Endothelial cell of umbilical vein (primary cell): ENCODE data around the gene ARL10. TPM values are rescaled to one million over a fixed set of nuclear protein-coding genes. Genes with fewer than 3 reads are reported as not detected.

Experiments used
- BruUV-seq: library from RNA; stranded (reverse); fragments of 400-500 nt; replicated peaks from 2 replicates; lab custom pipeline; 2021; lab: Mats Ljungman, UMichigan
- CTCF ChIA-PET: fragments of 300-600, 350-600 bp; sonication (Branson Sonifier 250); formaldehyde crosslinking; loops from one replicate; lab custom pipeline; 2021; ENCODE audit warnings: antibody characterized with exemption, inconsistent platforms; lab: Charles Lee
- POLR2A ChIA-PET: fragments of 300-600, 350-600 bp; sonication (Branson Sonifier 250); formaldehyde crosslinking; loops from one replicate; lab custom pipeline; 2021; ENCODE audit warnings: antibody characterized with exemption, inconsistent platforms; lab: Charles Lee
- DNase-seq: peaks from one replicate; pipeline ENCODE4 v3.0.0-alpha.2; 2011; ENCODE audit warnings: low read depth, low spot score
- FAIRE-seq: peaks from 2 replicates; lab custom pipeline; 2011; peaks lifted over from hg19 to GRCh38; lab: Jason Lieb, UNC
- H2AFZ ChIP-seq: 2 replicates; pipeline ENCODE4 v1.6.0; 2012; ENCODE audit warnings: low read depth, low read length, control low read depth, inconsistent platforms
- H3K27ac ChIP-seq: 2 replicates; pipeline ENCODE4 v1.5.1; 2011; ENCODE audit warnings: low read depth, mild to moderate bottlenecking, control low read depth, low read length, moderate library complexity; ENCODE audit not compliant: insufficient read depth
- H3K27me3 ChIP-seq, 2 experiments: 2 replicates each; pipeline versions ENCODE4 v1.6.0 to v1.6.1; 2011; ENCODE audit warnings: low read length in 2 of 2, mixed read lengths in 1 of 2; ENCODE audit not compliant: control insufficient read depth in 2 of 2, insufficient read depth in 2 of 2
- H3K36me3 ChIP-seq, 2 experiments: 2 replicates in 1 of 2; 3 replicates in 1 of 2; pipeline ENCODE4 v1.5.1; 2011; ENCODE audit warnings: low read length in 2 of 2, mild to moderate bottlenecking in 1 of 2, moderate library complexity in 1 of 2; ENCODE audit not compliant: control insufficient read depth in 2 of 2, insufficient read depth in 2 of 2; ENCODE audit errors: extremely low read depth in 1 of 2
- H3K4me1 ChIP-seq: 3 replicates; pipeline ENCODE4 v1.5.1; 2011; ENCODE audit warnings: mild to moderate bottlenecking, low read length; ENCODE audit not compliant: control insufficient read depth, insufficient read depth; ENCODE audit errors: extremely low read depth
- H3K4me2 ChIP-seq: 2 replicates; pipeline ENCODE4 v1.6.1; 2011; ENCODE audit warnings: low read length, control low read depth, mixed read lengths; ENCODE audit not compliant: insufficient read depth
- H3K4me3 ChIP-seq, 3 experiments: fragments of 200-600 bp in 1 of 3; sonication (generic), shearing (Covaris generic) in 1 of 3; replicated peaks in 1 of 3; 2 replicates each; pipeline ENCODE4 v1.5.1; 2011 to 2016; ENCODE audit warnings: control low read depth in 3 of 3, low read length in 3 of 3, mild to moderate bottlenecking in 2 of 3, inconsistent platforms in 1 of 3, low read depth in 1 of 3, moderate library complexity in 1 of 3; ENCODE audit not compliant: insufficient read depth in 1 of 3
- H3K79me2 ChIP-seq: 2 replicates; pipeline ENCODE4 v1.6.0; 2012; ENCODE audit warnings: low read length, inconsistent platforms; ENCODE audit not compliant: control insufficient read depth, insufficient read depth
- H3K9ac ChIP-seq: replicated peaks from 2 replicates; pipeline ENCODE3; 2011; ENCODE audit warnings: low read length, control low read depth; ENCODE audit not compliant: insufficient read depth; ENCODE audit errors: extremely low read depth
- H3K9me1 ChIP-seq: replicated peaks from 3 replicates; pipeline ENCODE4 v1.6.0; 2011; ENCODE audit warnings: mild to moderate bottlenecking, low read length; ENCODE audit not compliant: control insufficient read depth, insufficient read depth; ENCODE audit errors: extremely low read depth
- H3K9me3 ChIP-seq: replicated peaks from 2 replicates; pipeline ENCODE4 v1.5.1; 2012; ENCODE audit warnings: low read length, inconsistent platforms; ENCODE audit not compliant: control insufficient read depth, insufficient read depth
- H4K20me1 ChIP-seq: replicated peaks from 2 replicates; pipeline ENCODE3; 2011; ENCODE audit warnings: mild to moderate bottlenecking, low read length; ENCODE audit not compliant: control insufficient read depth, insufficient read depth; ENCODE audit errors: extremely low read depth
- EZH2 ChIP-seq: IDR thresholded peaks from 2 replicates; pipeline ENCODE4 v1.6.1; 2012; ENCODE audit warnings: borderline replicate concordance, low read depth, mild to moderate bottlenecking, moderate library complexity, low read length, inconsistent platforms; ENCODE audit not compliant: severe bottlenecking
- FOS ChIP-seq: IDR thresholded peaks from 2 replicates; pipeline ENCODE4 v1.6.1; 2011; ENCODE audit warnings: mild to moderate bottlenecking, low read length, moderate library complexity, borderline replicate concordance; ENCODE audit not compliant: insufficient read depth
- GATA2 ChIP-seq: IDR thresholded peaks from 2 replicates; pipeline ENCODE4 v1.7.0; 2011; ENCODE audit warnings: low read depth, mild to moderate bottlenecking, moderate library complexity, mixed read lengths, low read length; ENCODE audit not compliant: insufficient read length, insufficient read depth
- JUN ChIP-seq: IDR thresholded peaks from 2 replicates; pipeline ENCODE4 v1.6.1; 2011; ENCODE audit warnings: borderline replicate concordance, low read depth; ENCODE audit not compliant: insufficient read length, insufficient read depth
- MYC ChIP-seq: IDR thresholded peaks from one replicate; pipeline ENCODE4 v1.6.1; 2011; ENCODE audit warnings: mild to moderate bottlenecking, low read depth, low read length
- POLR2A ChIP-seq: IDR thresholded peaks from 2 replicates; pipeline ENCODE4 v1.6.1; 2012; ENCODE audit warnings: low read depth, mild to moderate bottlenecking, control low read depth, low read length
- POLR2AphosphoS5 ChIP-seq: IDR thresholded peaks from 2 replicates; pipeline ENCODE4 v1.6.1; 2012; ENCODE audit warnings: low read depth, mild to moderate bottlenecking, control low read depth, low read length, moderate library complexity; ENCODE audit not compliant: insufficient read depth
- dilution Hi-C: fragments of 300-500 bp; cut with MboI; formaldehyde crosslinking; loops from one replicate; pipeline ENCODE4 v1.15.0; 2019; ENCODE audit warnings: low sequenced_read_pairs; ENCODE audit not compliant: extremely low pct_ligation_motif_present
- intact Hi-C: fragments of 100-400 bp; cut with micrococcal nuclease; formaldehyde crosslinking; loops from one replicate; pipeline ENCODE4 v1.10.0; 2022
- polyA plus RNA-seq, 4 experiments: library from polyadenylated mRNA; depleted of rRNA in 3 of 4; stranded (reverse) in 3 of 4; unstranded in 1 of 4; fragments of >200 nt; gene quantifications; 2 replicates each; pipeline versions ENCODE4 v1.2.1 to v1.2.3, GENCODE V29; 2011 to 2012; ENCODE audit warnings: missing spikeins in 1 of 4
- total RNA-seq: library from RNA; stranded (reverse); gene quantifications from 2 replicates; pipeline ENCODE4 v1.2.3, GENCODE V29; 2021
- TF ChIP-seq, protein P1 (sequence below): IDR thresholded peaks from 2 replicates; pipeline ENCODE4 v1.6.1; 2011; ENCODE audit not compliant: insufficient read depth, insufficient read length
- TF ChIP-seq, protein P2 (sequence below), 2 donors: IDR thresholded peaks; 1 replicate in 1 of 2; 2 replicates in 1 of 2; pipeline ENCODE4 v1.5.1; 2011; ENCODE audit warnings: low read length in 2 of 2, mild to moderate bottlenecking in 2 of 2, moderate library complexity in 2 of 2, control low read depth in 1 of 2, inconsistent platforms in 1 of 2, low read depth in 1 of 2; ENCODE audit not compliant: insufficient read depth in 1 of 2; ENCODE audit errors: extremely low read depth in 1 of 2

ARL10 gene
- total and polyA plus RNA-seq, 2 donors (not counting 3 experiments of a cell fraction or from before 2014, with no cell fraction given): 7.7 to 20.7 TPM

DNA sequence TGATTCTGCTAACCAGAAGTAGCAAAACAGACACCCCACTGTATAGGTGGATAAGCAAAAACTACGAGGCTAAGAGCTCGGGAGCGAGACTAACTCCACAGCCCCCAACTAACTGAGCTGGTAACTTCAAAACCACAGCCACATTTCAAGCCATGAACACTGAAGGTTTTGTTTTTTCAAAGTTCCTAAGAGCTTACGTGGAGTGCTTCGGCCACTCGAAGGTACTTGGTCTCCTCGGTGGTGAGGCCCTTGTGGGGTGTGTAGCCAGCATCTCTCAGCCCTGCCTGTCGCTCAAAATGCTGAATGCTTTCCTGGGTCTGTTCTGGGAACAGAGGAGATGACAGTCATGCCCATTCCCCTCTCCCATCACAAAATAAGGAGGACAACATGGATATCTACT is 14.9 kb upstream of the ARL10 start:
- Histone ChIP-seq H3K4me3 (no peak overlapping the region), H3K9me1 (no peaks in the 10 kb centered on the region), H3K9ac (no peak overlapping the region), H3K4me2 (no peak overlapping the region), H3K79me2 (peaks cover 22% of the 10 kb centered on the region), H3K36me3 (peaks cover 20 to 43% of the 10 kb centered on the region in 2 experiments), H4K20me1 (no peaks in the 10 kb centered on the region), H3K27me3 (no peaks in the 10 kb centered on the region), H3K27ac (no peak overlapping the region), H3K4me1 (no peaks in the 10 kb centered on the region), H3K9me3 (no peaks in the 10 kb centered on the region), H2AFZ (no peak overlapping the region)
- DNase-seq (no peak), FAIRE-seq (no peak)
- no TSS peak for BruUV-seq
- TF ChIP-seq POLR2A (no peak), EZH2 (no peak), POLR2AphosphoS5 (no peak), MYC (no peak), FOS (no peak), JUN (no peak), GATA2 (no peak)
- TF ChIP-seq, protein P1, sequence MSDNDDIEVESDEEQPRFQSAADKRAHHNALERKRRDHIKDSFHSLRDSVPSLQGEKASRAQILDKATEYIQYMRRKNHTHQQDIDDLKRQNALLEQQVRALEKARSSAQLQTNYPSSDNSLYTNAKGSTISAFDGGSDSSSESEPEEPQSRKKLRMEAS: no peak
- TF ChIP-seq, protein P2, sequence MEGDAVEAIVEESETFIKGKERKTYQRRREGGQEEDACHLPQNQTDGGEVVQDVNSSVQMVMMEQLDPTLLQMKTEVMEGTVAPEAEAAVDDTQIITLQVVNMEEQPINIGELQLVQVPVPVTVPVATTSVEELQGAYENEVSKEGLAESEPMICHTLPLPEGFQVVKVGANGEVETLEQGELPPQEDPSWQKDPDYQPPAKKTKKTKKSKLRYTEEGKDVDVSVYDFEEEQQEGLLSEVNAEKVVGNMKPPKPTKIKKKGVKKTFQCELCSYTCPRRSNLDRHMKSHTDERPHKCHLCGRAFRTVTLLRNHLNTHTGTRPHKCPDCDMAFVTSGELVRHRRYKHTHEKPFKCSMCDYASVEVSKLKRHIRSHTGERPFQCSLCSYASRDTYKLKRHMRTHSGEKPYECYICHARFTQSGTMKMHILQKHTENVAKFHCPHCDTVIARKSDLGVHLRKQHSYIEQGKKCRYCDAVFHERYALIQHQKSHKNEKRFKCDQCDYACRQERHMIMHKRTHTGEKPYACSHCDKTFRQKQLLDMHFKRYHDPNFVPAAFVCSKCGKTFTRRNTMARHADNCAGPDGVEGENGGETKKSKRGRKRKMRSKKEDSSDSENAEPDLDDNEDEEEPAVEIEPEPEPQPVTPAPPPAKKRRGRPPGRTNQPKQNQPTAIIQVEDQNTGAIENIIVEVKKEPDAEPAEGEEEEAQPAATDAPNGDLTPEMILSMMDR (IDR thresholded peaks at IDR 0.05; ENCODE audit: extremely low read depth in 1 of 2, insufficient read depth in 1 of 2, low read depth in 1 of 2, low read length in 2 of 2): no peak
- CTCF ChIA-PET: interaction anchor here (1.2 kb wide), 1 partner anchor 9 kb away, joined by 3 read pairs; no protein-coding TSS in a partner anchor
- POLR2A ChIA-PET: no interaction called here
- dilution Hi-C loops: no loop called here
- intact Hi-C loops: no loop called here
